Activated CD8-positive, alpha-beta T cell treated with anti-CD3 and anti-CD28 coated beads, Interleukin-2, amount 10 ng/mL, durations not matched to agents 7 days and 5 days (primary cell): Measurements from ENCODE around the gene H3-3A. TPM values are rescaled to one million over a fixed set of nuclear protein-coding genes. Genes with fewer than 3 reads are reported as not detected.
"Not testable (repeated sequence)": the region's sequence is repeated elsewhere in the genome, so short reads cannot be mapped to it uniquely, and the experiment has no call there.

Experiments
- ATAC-seq: fragments of 150-1000 bp; cut with Tn5 transposase; one replicate; pipeline ENCODE4 v1.10.0; 2021; ENCODE audit warnings: moderate library complexity
- CTCF ChIA-PET: fragments of 350-600 bp; sonication (Branson Sonifier 250); formaldehyde crosslinking; loops from one replicate; lab custom pipeline; 2021; ENCODE audit warnings: antibody characterized with exemption; lab: Charles Lee
- POLR2A ChIA-PET: fragments of 350-600 bp; sonication (Branson Sonifier 250); formaldehyde crosslinking; loops from one replicate; lab custom pipeline; 2021; ENCODE audit warnings: antibody characterized with exemption; lab: Charles Lee
- DNase-seq: peaks from one replicate; pipeline ENCODE4 v3.0.0-alpha.2; 2020
- H3K27ac Mint-ChIP-seq: one replicate; pipeline ENCODE4 v1.8.0; 2021; ENCODE audit warnings: mild to moderate bottlenecking, mixed read lengths
- H3K27me3 Mint-ChIP-seq: one replicate; pipeline ENCODE4 v1.8.0; 2021; ENCODE audit warnings: low read depth, mixed read lengths
- H3K36me3 Mint-ChIP-seq: one replicate; pipeline ENCODE4 v1.8.0; 2021; ENCODE audit warnings: low read depth, mixed read lengths
- H3K4me1 Mint-ChIP-seq: one replicate; pipeline ENCODE4 v1.8.0; 2021; ENCODE audit warnings: low read depth, mixed read lengths
- H3K4me3 Mint-ChIP-seq: one replicate; pipeline ENCODE4 v1.8.0; 2021; ENCODE audit warnings: mild to moderate bottlenecking, mixed read lengths
- H3K9me3 Mint-ChIP-seq: one replicate; pipeline ENCODE4 v1.8.0; 2022; ENCODE audit warnings: mixed read lengths; ENCODE audit not compliant: insufficient read depth
- total RNA-seq, 2 experiments: library from RNA; stranded (reverse); gene quantifications; one replicate each; pipeline ENCODE4 v1.2.3, GENCODE V29; 2021

H3-3A gene
- total RNA-seq, 2 experiments from 2014 or later = 526 to 541 TPM

DNA sequence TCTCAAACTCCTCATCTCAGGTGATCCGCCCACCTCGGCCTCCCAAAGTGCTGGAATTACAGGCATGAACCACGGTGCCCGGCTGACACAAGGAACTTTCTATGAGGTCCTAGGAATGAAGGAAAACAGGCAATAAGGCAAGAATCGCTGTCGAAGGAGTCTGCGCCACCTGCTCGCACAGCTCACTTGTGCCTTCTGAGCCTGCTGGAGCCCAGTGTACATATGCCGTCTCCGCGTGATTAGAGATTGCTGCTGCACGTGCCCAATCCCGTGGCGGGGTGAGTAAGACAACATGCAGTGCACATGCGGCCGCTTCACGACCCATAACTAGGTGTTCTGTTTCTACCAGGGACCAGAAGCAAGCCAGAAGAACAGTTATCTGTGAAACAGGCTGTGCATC, 24.3 kb downstream of the H3-3A start:
- DNase-seq (no peak), ATAC-seq (no peak)
- ChIA-PET POLR2A (interaction anchor here (1.6 kb wide), 1 partner anchor 22 kb away, joined by 5 read pairs; no protein-coding TSS in a partner anchor), CTCF (no interaction called here)
- Mint-ChIP-seq H3K9me3 (no peaks in the 10 kb centered on the region), H3K4me1 (peaks cover 9% of the 10 kb centered on the region), H3K36me3 (no peaks in the 10 kb centered on the region), H3K4me3 (no peak overlapping the region), H3K27ac (no peak overlapping the region), H3K27me3 (peaks cover 11% of the 10 kb centered on the region)

DNA sequence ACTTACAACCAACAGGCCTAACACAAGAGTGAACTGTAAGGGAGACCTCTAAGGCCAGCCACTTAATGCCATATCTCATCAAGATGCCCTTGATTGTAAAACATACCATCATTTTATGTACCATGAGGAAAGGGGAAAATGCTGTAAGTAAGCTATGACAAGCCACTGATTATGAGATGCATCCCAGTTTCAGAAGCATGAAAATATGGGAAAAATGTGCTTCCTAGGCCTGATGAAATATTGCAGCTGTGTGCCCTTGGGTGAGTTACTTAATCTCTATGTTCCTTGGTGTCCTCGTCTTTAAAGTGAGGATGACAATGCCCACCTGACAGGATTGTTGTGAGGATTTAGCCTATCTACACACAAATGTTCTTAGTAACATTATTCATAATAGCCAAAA, 28.9 kb downstream of the H3-3A start:
- CTCF ChIA-PET = interaction anchor here (1.2 kb wide), 1 partner anchor 34 kb away, joined by 3 read pairs; no protein-coding TSS in a partner anchor
- ATAC-seq (no peak), DNase-seq (no peak)
- no peak overlapping the region for H3K27ac Mint-ChIP-seq
- POLR2A ChIA-PET = no interaction called here
- peaks cover 14% of the 10 kb centered on the region for H3K27me3 Mint-ChIP-seq
- H3K36me3 Mint-ChIP-seq = no peaks in the 10 kb centered on the region
- no peak overlapping the region for H3K4me3 Mint-ChIP-seq
- H3K9me3 Mint-ChIP-seq = no peaks in the 10 kb centered on the region
- no peaks in the 10 kb centered on the region for H3K4me1 Mint-ChIP-seq

DNA sequence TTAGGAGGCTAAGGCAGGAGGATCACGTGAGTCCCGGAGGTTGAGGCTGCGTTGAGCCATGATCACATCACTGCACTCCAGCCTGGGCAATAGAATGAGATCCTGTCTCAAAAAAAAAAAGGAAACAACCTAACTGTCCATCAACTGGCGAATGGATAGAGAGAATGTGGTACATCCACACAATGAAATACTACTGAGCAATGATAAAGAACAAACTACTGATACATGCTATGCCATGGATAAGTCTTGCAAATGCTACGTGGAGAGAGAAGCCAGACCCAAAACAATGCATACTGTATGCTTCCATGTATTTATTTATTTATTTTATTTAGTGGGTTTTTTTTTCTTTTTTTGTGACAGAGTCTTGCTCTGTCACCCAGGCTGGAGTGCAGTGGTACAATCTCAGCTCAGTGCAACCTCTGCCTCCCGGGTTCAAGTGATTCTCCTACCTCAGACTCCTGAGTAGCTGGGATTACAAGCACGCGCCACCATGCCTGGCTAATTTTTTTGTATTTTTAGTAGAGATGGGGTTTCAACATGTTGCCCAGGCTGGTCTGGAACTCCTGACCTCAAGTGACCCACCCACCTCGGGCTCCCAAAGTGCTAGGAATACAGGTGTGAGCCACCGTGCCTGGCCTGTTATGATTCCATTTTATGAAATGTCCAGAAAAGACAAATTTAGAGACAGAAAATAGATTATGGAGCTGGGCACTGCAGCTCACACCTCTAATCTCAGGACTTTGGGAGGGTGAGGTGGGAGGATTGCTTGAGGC, 29.7 kb downstream of the H3-3A start:
- H3K27ac Mint-ChIP-seq, H3K4me3 Mint-ChIP-seq, DNase-seq, ATAC-seq, H3K4me1 Mint-ChIP-seq, H3K9me3 Mint-ChIP-seq, POLR2A ChIA-PET, H3K36me3 Mint-ChIP-seq: not testable (repeated sequence)
- peaks cover 18% of the 10 kb centered on the region for H3K27me3 Mint-ChIP-seq
- CTCF ChIA-PET = interaction anchor here (1.2 to 1.9 kb wide), 2 partner anchors 27 to 33 kb away, joined by 3 to 8 read pairs; no protein-coding TSS in a partner anchor

DNA sequence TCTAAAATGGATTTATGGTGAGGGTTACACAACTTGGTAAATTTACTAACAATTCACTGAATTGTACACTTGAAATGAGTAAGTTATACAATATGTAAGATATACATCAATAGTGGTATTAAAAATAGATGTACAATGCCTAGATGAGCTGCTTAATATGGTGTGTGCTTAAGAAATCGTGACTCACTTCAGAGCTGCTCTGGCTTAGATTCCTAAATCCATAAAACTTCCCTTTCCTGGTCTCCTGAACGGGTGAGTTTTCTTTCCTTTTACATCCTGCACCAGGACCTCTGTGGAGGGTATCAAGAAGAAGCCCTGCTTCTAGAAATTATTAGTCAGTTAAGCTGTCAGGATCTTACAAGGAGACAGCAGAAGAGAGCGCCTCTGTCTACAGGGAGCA, 30.4 kb downstream of the H3-3A start:
- no peaks in the 10 kb centered on the region for H3K9me3 Mint-ChIP-seq
- ATAC-seq (no peak), DNase-seq (no peak)
- H3K27me3 Mint-ChIP-seq = peaks cover 23% of the 10 kb centered on the region
- H3K36me3 Mint-ChIP-seq = no peaks in the 10 kb centered on the region
- no peak overlapping the region for H3K27ac Mint-ChIP-seq
- CTCF ChIA-PET = interaction anchor here (1.5 to 1.9 kb wide), 3 partner anchors 10 to 32 kb away, joined by 6 to 8 read pairs (median 7); no protein-coding TSS in a partner anchor
- POLR2A ChIA-PET = interaction anchor here (1.2 kb wide), 1 partner anchor 10 kb away, joined by 4 read pairs; no protein-coding TSS in a partner anchor
- no peak overlapping the region for H3K4me3 Mint-ChIP-seq
- H3K4me1 Mint-ChIP-seq = no peaks in the 10 kb centered on the region

DNA sequence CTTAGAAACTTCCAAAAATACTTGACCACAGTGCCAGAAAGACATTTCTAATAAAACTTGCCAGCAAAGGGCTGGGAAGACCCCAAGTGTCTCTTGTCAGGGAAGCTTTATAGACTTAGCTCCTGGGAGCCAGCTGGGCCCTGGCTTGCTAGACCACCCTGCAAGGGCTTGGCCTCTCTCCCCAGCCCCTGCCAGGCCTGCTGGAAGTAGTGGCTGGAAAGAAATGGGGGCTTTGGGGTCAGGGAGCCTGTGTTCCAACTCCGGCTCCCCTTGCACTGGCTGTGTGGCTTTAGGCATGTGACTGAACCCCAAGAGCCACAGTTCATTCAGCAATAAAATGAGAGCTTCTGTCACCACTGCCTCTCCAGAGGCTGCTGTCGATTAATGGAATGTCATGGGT, 31.1 kb downstream of the H3-3A start:
- no peak overlapping the region for H3K27ac Mint-ChIP-seq

DNA sequence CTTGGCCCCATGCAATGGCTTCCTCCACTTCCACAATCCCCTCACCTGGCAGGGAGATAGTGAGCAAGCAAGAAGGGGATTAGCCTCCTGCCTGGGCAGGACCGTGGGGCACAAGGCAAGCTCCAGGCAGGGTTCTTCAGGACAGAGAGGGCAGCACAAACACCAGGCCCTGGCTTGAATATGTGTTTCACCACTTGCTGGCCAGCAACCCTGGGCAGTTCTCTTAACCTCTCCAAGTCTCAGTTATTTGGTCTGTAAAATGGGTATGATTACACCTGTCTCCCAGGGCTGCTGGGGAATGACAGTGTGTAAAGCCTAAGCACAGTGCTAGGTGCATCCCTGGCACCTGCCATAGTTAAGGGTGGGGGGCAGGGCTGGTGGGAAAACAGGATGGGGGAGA, 31.9 kb downstream of the H3-3A start:
- Mint-ChIP-seq H3K27me3 (peaks cover 24% of the 10 kb centered on the region), H3K9me3 (no peaks in the 10 kb centered on the region), H3K4me1 (no peaks in the 10 kb centered on the region), H3K4me3 (no peak overlapping the region), H3K27ac (no peak overlapping the region), H3K36me3 (no peaks in the 10 kb centered on the region)
- POLR2A ChIA-PET = interaction anchor here (1.0 kb wide), 1 partner anchor 25 kb away, joined by 4 read pairs; no protein-coding TSS in a partner anchor
- CTCF ChIA-PET = interaction anchor here (1.5 to 3.6 kb wide), 3 partner anchors 11 to 31 kb away, joined by 6 to 18 read pairs (median 7); no protein-coding TSS in a partner anchor
- ATAC-seq = no peak
- DNase-seq = no peak

More for the DNA sequence above, 31.1 kb downstream of the H3-3A start:
- H3K4me3 Mint-ChIP-seq = no peak overlapping the region
- DNase-seq (no peak), ATAC-seq (no peak)
- no peaks in the 10 kb centered on the region for H3K4me1 Mint-ChIP-seq
- POLR2A ChIA-PET = interaction anchor here (1.0 to 1.2 kb wide), 2 partner anchors 11 to 25 kb away, joined by 4 read pairs; no protein-coding TSS in a partner anchor
- H3K9me3 Mint-ChIP-seq = no peaks in the 10 kb centered on the region
- H3K36me3 Mint-ChIP-seq = no peaks in the 10 kb centered on the region
- peaks cover 23% of the 10 kb centered on the region for H3K27me3 Mint-ChIP-seq
- CTCF ChIA-PET = interaction anchor here (1.5 to 1.9 kb wide), 3 partner anchors 11 to 32 kb away, joined by 6 to 8 read pairs (median 7); no protein-coding TSS in a partner anchor

DNA sequence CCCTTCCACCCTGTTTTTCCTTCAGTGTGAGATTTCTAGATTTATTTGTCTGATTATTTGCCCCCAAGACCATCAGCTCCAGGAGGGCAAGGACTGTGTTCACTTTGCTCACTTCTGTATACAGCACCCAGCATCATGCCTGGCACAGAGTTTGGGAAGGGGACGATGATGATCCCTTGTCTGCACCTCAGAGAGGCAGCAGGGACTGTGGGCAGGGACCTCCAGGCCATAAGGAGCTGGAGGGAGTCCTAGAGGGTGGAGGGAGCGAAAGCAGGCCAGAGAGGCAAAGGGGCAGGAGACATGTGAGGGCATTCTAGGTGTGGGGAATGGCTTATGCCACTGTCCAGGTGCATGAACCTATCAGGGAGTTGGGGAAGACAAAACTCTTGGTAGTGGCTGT, 32.8 kb downstream of the H3-3A start:
- H3K4me1 Mint-ChIP-seq = peaks cover 7% of the 10 kb centered on the region
- POLR2A ChIA-PET = no interaction called here
- ATAC-seq (no peak), DNase-seq (no peak)
- H3K27me3 Mint-ChIP-seq = peaks cover 20% of the 10 kb centered on the region
- H3K9me3 Mint-ChIP-seq = no peaks in the 10 kb centered on the region
- no peaks in the 10 kb centered on the region for H3K36me3 Mint-ChIP-seq
- no peak overlapping the region for H3K27ac Mint-ChIP-seq
- CTCF ChIA-PET = interaction anchor here (0.7 to 3.6 kb wide), 3 partner anchors 15 to 30 kb away, joined by 3 to 18 read pairs (median 3); no protein-coding TSS in a partner anchor
- no peak overlapping the region for H3K4me3 Mint-ChIP-seq

DNA sequence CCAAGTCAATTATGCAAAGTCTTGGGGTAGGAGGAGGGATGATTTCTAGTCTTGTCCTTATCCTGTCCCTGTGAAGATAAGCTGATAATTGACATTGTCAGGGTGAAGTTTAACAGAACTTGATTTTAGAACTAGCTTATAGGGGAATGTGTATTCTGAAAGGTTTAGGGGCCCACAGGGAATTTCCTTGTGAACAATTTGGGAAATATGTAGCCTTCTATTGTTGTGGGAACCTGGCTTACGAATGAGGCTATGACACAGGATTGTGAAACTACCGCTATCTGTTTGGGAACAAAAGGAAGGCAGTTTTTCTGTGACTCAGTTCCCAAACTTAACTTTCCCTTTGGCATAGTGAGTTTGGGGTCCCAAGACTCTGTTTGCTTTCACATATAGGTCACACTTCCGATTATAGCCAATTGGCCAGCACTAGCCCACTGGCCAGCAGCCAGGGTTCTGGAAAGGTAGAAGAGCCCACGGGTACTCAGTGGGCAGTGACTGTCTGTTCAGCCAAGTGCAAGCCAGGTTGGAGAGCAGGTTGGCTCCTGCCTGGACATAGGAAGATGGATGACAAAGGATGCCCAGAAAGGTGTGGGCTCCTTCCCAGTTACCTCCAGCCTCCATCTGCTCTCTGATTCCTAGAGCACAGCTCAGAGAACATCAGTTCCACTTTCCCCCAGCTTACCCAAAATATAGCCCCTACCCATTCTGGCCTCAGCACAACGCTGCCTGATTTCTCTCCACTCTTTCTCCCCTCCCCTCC, 35.5 kb downstream of the H3-3A start:
- Mint-ChIP-seq H3K4me3 (no peak overlapping the region), H3K36me3 (no peaks in the 10 kb centered on the region), H3K4me1 (peaks cover 16% of the 10 kb centered on the region), H3K27ac (no peak overlapping the region), H3K9me3 (no peaks in the 10 kb centered on the region), H3K27me3 (peaks cover 18% of the 10 kb centered on the region)
- ATAC-seq (no peak), DNase-seq (no peak)
- CTCF ChIA-PET = interaction anchor here (3.6 to 5.9 kb wide), 2 partner anchors 33 kb away, joined by 18 to 26 read pairs; no protein-coding TSS in a partner anchor
- POLR2A ChIA-PET = interaction anchor here (2.0 kb wide), 1 partner anchor 12 kb away, joined by 7 read pairs; no protein-coding TSS in a partner anchor

DNA sequence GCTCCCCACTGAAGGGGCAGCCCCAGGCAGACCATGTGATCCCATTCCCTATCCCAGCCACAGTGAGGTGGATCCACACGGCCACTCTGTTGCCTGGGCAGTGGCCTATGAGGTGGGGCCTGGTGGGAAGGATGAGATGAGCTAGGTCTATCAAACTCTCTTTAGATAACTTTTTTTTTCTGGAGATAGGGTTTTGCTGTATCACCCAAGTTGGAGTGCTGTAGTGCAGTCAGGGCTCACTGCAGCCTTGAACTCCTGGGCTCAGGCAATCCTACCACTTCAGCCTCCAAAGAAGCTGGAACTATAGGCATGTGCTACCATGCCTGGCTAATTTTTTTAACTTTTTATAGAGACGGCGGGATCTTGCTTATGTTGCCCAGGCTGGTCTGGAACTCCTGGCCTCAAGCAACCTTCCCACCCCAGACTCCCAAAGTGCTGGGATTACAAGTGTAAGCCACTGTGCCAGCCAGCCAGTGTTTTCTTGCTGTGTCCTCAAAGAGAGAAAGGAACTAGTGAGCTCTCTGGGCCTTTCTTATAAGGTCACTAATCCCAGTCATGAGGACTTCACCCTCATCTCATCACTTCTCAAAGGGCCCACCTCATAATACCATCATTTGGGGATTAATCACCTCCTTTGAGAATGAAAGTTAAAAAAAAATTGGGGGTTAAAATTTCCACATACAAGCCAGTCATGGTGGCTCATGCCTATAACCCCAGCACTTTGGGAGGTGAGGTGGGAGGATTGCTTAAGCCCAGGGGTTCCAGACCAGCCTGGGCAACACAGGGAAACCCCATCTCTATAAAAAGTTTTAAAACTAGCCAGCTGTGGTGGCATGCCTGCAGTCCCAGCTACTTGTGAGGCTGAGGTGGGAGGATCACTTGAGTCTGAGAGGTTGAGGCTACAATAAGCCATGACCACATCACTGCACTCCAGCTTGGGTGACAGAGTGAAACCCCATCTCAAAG, 36.6 kb downstream of the H3-3A start:
- ChIA-PET POLR2A (interaction anchor here (1.0 to 2.0 kb wide), 2 partner anchors 11 to 16 kb away, joined by 3 to 7 read pairs; no protein-coding TSS in a partner anchor), CTCF (interaction anchor here (1.5 to 5.9 kb wide), 2 partner anchors 10 to 34 kb away, joined by 7 to 26 read pairs; no protein-coding TSS in a partner anchor)
- H3K36me3 Mint-ChIP-seq = no peaks in the 10 kb centered on the region
- no peak for ATAC-seq
- H3K27ac Mint-ChIP-seq = no peak overlapping the region
- no peak for DNase-seq
- H3K4me1 Mint-ChIP-seq = peaks cover 16% of the 10 kb centered on the region
- no peaks in the 10 kb centered on the region for H3K9me3 Mint-ChIP-seq
- H3K4me3 Mint-ChIP-seq = peak overlapping the region; percentile 80
- peaks cover 18% of the 10 kb centered on the region for H3K27me3 Mint-ChIP-seq
